ENCODE results near the gene PKP3. TPM values are rescaled to one million over a fixed set of nuclear protein-coding genes. Genes with fewer than 3 reads are reported as not detected.

Gene PKP3
- total RNA-seq, 1 donor from 2014 or later = 0.85 TPM

DNA sequence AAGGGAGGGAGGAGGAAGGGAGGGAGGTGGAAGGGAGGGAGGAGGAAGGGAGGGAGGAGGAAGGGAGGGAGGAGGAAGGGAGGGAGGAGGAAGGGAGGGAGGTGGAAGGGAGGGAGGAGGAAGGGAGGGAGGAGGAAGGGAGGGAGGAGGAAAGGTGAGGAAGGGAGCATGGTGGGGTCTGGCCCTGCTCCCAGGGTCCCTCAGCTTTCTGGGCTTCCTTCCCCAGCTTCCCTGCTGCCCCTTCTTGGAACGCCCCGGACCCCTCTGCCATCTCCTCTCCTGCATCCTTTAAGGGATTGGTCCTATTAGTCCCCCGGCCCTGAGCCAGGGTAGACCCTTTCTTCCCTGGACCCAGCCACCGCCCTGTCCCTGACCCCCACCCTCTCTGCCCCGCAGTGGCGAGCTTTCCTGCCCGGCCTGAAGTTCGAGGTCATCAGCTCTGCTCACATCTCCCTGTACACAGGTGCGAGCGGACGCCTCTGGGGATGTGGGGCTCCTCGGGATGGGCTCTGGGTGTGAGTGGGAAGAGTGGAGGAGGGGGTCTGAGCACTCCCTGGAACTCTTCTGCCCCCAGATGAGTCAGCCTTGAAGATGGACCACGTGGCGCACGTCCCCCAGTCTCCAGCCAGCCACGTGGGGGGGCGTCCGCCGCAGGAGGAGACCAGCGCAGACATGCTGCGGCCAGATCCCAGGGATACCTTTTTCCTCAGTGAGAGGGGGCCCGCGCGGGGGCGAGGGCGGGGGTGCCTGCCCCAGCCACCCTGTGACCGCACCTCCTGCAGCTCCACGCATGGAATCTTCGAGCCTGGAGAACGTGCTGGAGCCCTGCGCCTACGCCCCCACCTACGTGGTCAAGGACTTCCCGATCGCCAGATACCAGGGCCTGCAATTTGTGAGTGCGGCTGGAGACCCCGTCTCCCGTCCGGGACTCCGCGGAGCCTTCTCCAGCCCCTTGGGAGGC is 18.7 kb upstream of the PKP3 start:
- Mint-ChIP-seq H3K9me3 (ENCODE audit: low read depth) (no peaks in the 10 kb centered on the region), H3K4me3 (ENCODE audit: unreplicated experiment) (no peak overlapping the region), H3K27me3 (ENCODE audit: low read depth) (no peaks in the 10 kb centered on the region), H3K27ac (ENCODE audit: unreplicated experiment) (no peak overlapping the region), H3K4me1 (ENCODE audit: low read depth) (peaks cover 7% of the 10 kb centered on the region), H3K36me3 (ENCODE audit: low read depth) (peaks cover 6% of the 10 kb centered on the region)
- no peak for TF ChIP-seq CTCF (IDR thresholded peaks at IDR 0.05)
- DNase-seq (ENCODE audit: low spot score) = no peak

DNA sequence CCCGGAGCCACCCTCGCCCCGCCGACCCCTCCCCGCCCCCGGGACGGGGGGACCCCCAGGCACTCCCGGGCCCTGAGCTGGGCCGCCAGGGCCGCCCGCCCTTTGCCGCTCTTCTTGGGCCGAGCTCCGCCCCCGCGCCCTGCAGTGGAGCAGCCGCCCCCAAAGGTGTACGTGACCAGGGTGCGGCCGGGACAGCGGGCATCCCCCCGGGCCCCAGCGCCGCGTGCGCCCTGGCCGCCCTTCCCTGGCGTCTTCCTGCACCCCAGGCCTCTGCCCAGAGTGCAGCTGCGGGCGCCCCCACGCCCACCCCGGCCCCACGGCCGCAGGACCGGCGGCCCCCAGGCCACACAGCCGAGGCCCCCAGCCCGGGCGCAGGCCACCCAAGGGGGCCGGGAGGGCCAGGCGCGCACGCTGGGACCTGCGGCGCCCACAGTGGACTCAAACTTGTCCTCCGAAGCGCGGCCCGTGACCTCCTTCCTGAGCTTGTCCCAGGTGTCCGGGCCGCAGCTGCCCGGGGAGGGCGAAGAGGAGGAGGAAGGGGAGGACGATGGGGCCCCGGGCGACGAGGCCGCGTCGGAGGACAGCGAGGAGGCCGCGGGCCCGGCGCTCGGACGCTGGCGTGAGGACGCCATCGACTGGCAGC is 17.4 kb upstream of the PKP3 start:
- Mint-ChIP-seq H3K4me3 (ENCODE audit: unreplicated experiment) (no peak overlapping the region), H3K4me1 (ENCODE audit: low read depth) (no peaks in the 10 kb centered on the region), H3K27ac (ENCODE audit: unreplicated experiment) (no peak overlapping the region), H3K27me3 (ENCODE audit: low read depth) (no peaks in the 10 kb centered on the region), H3K9me3 (ENCODE audit: low read depth) (no peaks in the 10 kb centered on the region), H3K36me3 (ENCODE audit: low read depth) (peaks cover 6% of the 10 kb centered on the region)
- TF ChIP-seq CTCF (IDR thresholded peaks at IDR 0.05) = no peak
- no peak for DNase-seq (ENCODE audit: low spot score)

DNA sequence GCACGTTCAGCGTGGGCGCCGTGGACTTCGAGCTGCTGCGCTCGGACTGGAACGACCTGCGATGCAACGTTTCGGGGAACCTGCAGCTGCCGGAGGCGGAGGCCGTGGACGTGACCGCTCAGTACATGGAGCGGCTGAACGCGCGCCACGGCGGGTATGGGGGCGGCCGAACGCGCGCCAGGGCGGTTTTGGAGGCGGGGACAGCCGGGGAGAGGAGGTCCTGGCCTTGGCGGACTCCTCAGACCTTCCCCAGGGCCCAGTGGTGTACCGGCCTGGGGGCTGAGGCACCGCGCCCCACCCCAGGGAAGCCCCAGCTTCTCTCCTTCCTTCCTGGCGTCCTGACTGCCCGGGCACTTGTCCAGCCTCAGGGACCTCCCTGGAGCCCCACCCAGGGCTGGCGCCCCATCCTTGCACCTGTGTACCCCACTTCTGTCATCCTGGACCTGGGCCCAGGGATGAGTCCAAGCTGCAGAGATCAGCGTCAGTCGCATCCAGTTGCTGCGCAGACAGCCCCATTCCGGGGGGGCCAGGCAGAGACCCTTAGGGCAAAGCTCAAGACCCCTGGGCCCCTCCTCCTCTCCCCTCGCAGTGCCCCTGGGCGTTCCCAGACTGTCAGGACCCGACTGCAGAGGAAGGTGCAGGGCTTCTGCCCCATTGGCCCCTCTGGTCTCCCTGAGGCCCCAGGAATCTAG is 16.7 kb upstream of the PKP3 start:
- no peaks in the 10 kb centered on the region for H3K9me3 Mint-ChIP-seq (ENCODE audit: low read depth)
- H3K27ac Mint-ChIP-seq (ENCODE audit: unreplicated experiment) = no peak overlapping the region
- DNase-seq (ENCODE audit: low spot score) = no peak
- H3K4me3 Mint-ChIP-seq (ENCODE audit: unreplicated experiment) = no peak overlapping the region
- H3K27me3 Mint-ChIP-seq (ENCODE audit: low read depth) = no peaks in the 10 kb centered on the region
- H3K4me1 Mint-ChIP-seq (ENCODE audit: low read depth) = no peaks in the 10 kb centered on the region
- no peak for TF ChIP-seq CTCF (IDR thresholded peaks at IDR 0.05)
- peaks cover 6% of the 10 kb centered on the region for H3K36me3 Mint-ChIP-seq (ENCODE audit: low read depth)

DNA sequence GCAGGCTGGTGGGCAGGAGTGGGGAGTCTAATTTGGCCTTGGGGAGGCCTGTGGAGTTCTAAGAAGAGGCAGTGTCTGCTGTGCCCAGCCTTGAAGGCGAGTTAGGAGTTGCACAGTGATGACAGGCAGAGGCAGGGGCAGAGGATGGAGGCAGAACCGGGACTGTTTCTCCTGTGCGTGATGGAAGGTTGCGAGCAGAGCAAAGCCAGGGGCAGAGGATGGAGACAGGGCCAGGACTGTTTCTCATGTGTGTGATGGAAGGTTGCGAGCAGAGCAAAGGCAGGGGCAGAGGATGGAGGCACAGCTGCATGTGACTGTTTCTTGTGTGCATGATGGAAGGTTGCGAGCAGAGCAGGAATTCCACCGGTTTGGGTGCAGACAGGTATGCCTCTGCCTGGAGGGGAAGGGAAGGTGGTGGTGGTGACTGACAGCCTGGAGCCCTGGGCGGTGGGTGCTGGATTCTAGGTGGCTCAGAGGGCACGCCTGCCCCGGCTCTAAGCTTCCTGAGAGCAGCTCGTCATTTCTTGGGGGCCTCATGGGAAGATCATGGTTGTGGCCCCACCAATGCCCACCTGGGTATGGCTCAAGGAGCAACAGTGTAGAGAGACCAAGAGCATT is 16.0 kb upstream of the PKP3 start:
- Mint-ChIP-seq H3K4me1 (ENCODE audit: low read depth) (no peaks in the 10 kb centered on the region), H3K27me3 (ENCODE audit: low read depth) (no peaks in the 10 kb centered on the region), H3K4me3 (ENCODE audit: unreplicated experiment) (no peak overlapping the region), H3K27ac (ENCODE audit: unreplicated experiment) (no peak overlapping the region), H3K36me3 (ENCODE audit: low read depth) (peaks cover 6% of the 10 kb centered on the region), H3K9me3 (ENCODE audit: low read depth) (no peaks in the 10 kb centered on the region)
- DNase-seq (ENCODE audit: low spot score) = no peak
- no peak for TF ChIP-seq CTCF (IDR thresholded peaks at IDR 0.05)

Data from chondrocyte (in vitro differentiated cells).